Measurements from ENCODE around the gene CEACAM21.

Gene CEACAM21

GRCh38 chr19:41533671-41534215, 42.2 kb upstream of the CEACAM21 start:
- Histone ChIP-seq H3K4me1 (ENCODE audit: low read depth, poor library complexity, severe bottlenecking) (peaks cover 95% of the 10 kb centered on the region), H3K9ac (no peak overlapping the region), H3K4me3 (IDR thresholded peaks at IDR 0.05; ENCODE audit: insufficient read depth, low read depth, low read length) (no peak overlapping the region)

DNA sequence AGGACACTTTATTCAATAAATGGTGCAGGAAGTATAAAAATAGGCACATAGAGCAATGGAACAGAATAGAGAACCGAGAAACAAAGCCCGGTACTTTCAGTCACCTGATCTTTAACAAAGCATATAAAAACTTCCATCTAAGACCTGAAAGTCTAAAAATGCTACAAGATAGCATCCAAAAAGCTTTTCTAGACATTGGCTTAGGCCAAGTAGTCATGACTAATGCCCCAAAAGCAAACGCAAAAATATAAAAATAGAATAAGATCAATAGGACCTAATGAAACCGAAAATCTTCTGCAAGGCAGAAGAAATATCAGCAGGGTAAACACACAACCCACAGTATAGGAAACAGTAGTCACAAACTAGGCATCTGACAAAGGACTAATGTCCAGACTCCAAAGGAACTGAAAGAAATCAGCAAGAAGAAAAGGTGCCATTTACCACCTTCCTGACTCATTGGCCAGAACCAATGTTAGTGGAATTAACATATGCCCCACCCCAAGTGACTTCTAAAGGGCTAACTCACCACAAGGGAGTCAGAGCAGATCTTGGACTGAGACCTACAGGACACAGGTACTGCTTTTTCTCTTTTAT, 40.8 kb upstream of the CEACAM21 start:
- no peak for TF ChIP-seq CTCF (conservative IDR thresholded peaks at IDR 0.05; ENCODE audit: low read depth, low read length)
- no peak overlapping the region for H2AFZ ChIP-seq (ENCODE audit: low read depth)
- no peaks in the 10 kb centered on the region for H4K20me1 ChIP-seq (ENCODE audit: insufficient read depth)
- peaks cover 95% of the 10 kb centered on the region for H3K4me1 ChIP-seq (ENCODE audit: low read depth, poor library complexity, severe bottlenecking)
- H3K36me3 ChIP-seq (ENCODE audit: insufficient read depth) = no peaks in the 10 kb centered on the region
- peak overlapping the region; percentile 74 for H3K4me2 ChIP-seq
- no peak overlapping the region for H3K4me3 ChIP-seq (IDR thresholded peaks at IDR 0.05; ENCODE audit: insufficient read depth, low read depth, low read length)
- H3K27me3 ChIP-seq (ENCODE audit: insufficient read depth, low read depth) = peaks cover 18% of the 10 kb centered on the region; the same call in 1 of the 2 replicates
- peak overlapping the region; percentile 33; the same call in 1 of the 2 replicates for H3K9ac ChIP-seq
- H3K27ac ChIP-seq = peak overlapping the region; percentile 47
- peaks cover 9% of the 10 kb centered on the region; the same call in 1 of the 2 replicates for H3K79me2 ChIP-seq (ENCODE audit: insufficient read depth, low read depth)

More at GRCh38 chr19:41533671-41534215, 42.2 kb upstream of the CEACAM21 start:
- Histone ChIP-seq H3K36me3 (ENCODE audit: insufficient read depth) (no peaks in the 10 kb centered on the region), H3K27ac (peak overlapping the region; percentile 47), H4K20me1 (ENCODE audit: insufficient read depth) (no peaks in the 10 kb centered on the region), H3K4me2 (peak overlapping the region; percentile 74), H3K27me3 (ENCODE audit: insufficient read depth, low read depth) (peaks cover 24% of the 10 kb centered on the region; the same call in 1 of the 2 replicates), H3K79me2 (ENCODE audit: insufficient read depth, low read depth) (peaks cover 9% of the 10 kb centered on the region; the same call in 1 of the 2 replicates), H2AFZ (ENCODE audit: low read depth) (peak overlapping the region; percentile 17; the same call in 1 of the 2 replicates)
- no peak for TF ChIP-seq CTCF (conservative IDR thresholded peaks at IDR 0.05; ENCODE audit: low read depth, low read length)

GRCh38 chr19:41537789-41538188, 38.2 kb upstream of the CEACAM21 start:
- Histone ChIP-seq H4K20me1 (ENCODE audit: insufficient read depth) (no peaks in the 10 kb centered on the region), H3K27ac (no peak overlapping the region), H2AFZ (ENCODE audit: low read depth) (no peak overlapping the region), H3K4me2 (0 out of 2 replicates have a peak overlapping the region, but pooled peaks have one; percentile 5), H3K79me2 (ENCODE audit: insufficient read depth, low read depth) (peaks cover 9% of the 10 kb centered on the region; the same call in 1 of the 2 replicates), H3K27me3 (ENCODE audit: insufficient read depth, low read depth) (no peaks in the 10 kb centered on the region; the same call in 1 of the 2 replicates), H3K9ac (no peak overlapping the region), H3K4me1 (ENCODE audit: low read depth, poor library complexity, severe bottlenecking) (peaks cover 89% of the 10 kb centered on the region), H3K36me3 (ENCODE audit: insufficient read depth) (no peaks in the 10 kb centered on the region), H3K4me3 (IDR thresholded peaks at IDR 0.05; ENCODE audit: insufficient read depth, low read depth, low read length) (no peak overlapping the region)
- TF ChIP-seq CTCF (conservative IDR thresholded peaks at IDR 0.05; ENCODE audit: low read depth, low read length) = peak; percentile 71

GRCh38 chr19:41540041-41540695, 35.8 kb upstream of the CEACAM21 start:
- peaks cover 9% of the 10 kb centered on the region; the same call in 1 of the 2 replicates for H3K79me2 ChIP-seq (ENCODE audit: insufficient read depth, low read depth)
- H4K20me1 ChIP-seq (ENCODE audit: insufficient read depth) = no peaks in the 10 kb centered on the region
- no peak overlapping the region for H3K9ac ChIP-seq
- H3K27ac ChIP-seq = peak overlapping the region; percentile 37; the same call in 1 of the 2 replicates
- H2AFZ ChIP-seq (ENCODE audit: low read depth) = no peak overlapping the region
- H3K36me3 ChIP-seq (ENCODE audit: insufficient read depth) = no peaks in the 10 kb centered on the region
- H3K4me3 ChIP-seq (IDR thresholded peaks at IDR 0.05; ENCODE audit: insufficient read depth, low read depth, low read length) = no peak overlapping the region
- H3K4me1 ChIP-seq (ENCODE audit: low read depth, poor library complexity, severe bottlenecking) = peaks cover 76% of the 10 kb centered on the region
- H3K4me2 ChIP-seq = peak overlapping the region; percentile 89
- TF ChIP-seq CTCF (conservative IDR thresholded peaks at IDR 0.05; ENCODE audit: low read depth, low read length) = no peak
- H3K27me3 ChIP-seq (ENCODE audit: insufficient read depth, low read depth) = no peaks in the 10 kb centered on the region; the same call in 1 of the 2 replicates
